ENCODE results near the gene GALNT12. TPM values are rescaled to one million over a fixed set of nuclear protein-coding genes. Genes with fewer than 3 reads are reported as not detected.

Gene GALNT12
- total RNA-seq, 1 donor from 2014 or later: 11.1 TPM

GRCh38 chr9:98781588-98782383 is 25.7 kb upstream of the GALNT12 start:
- no peak for DNase-seq (ENCODE audit: low spot score)

- DNase-seq (ENCODE audit: low spot score): no peak
Observed at GRCh38 chr9:98783518-98784226, 23.8 kb upstream of the GALNT12 start.

GRCh38 chr9:98784831-98785806 is 22.4 kb upstream of the GALNT12 start:
- DNase-seq (ENCODE audit: low spot score): no peak

- DNase-seq (ENCODE audit: low spot score): no peak
Observed at GRCh38 chr9:98786750-98787510, 20.5 kb upstream of the GALNT12 start.

- no peak for DNase-seq (ENCODE audit: low spot score)
Observed at GRCh38 chr9:98787766-98788335, 19.6 kb upstream of the GALNT12 start.

- DNase-seq (ENCODE audit: low spot score): no peak
Observed at GRCh38 chr9:98789483-98790133, 17.9 kb upstream of the GALNT12 start.

GRCh38 chr9:98790134-98790841 is 17.2 kb upstream of the GALNT12 start:
- no peak for DNase-seq (ENCODE audit: low spot score)

GRCh38 chr9:98790842-98791607 is 16.4 kb upstream of the GALNT12 start:
- DNase-seq (ENCODE audit: low spot score): peak; percentile 95

GRCh38 chr9:98791608-98792490 is 15.6 kb upstream of the GALNT12 start:
- DNase-seq (ENCODE audit: low spot score): no peak

GRCh38 chr9:98793031-98793430 is 14.4 kb upstream of the GALNT12 start:
- DNase-seq (ENCODE audit: low spot score): no peak

GRCh38 chr9:98794802-98795201 is 12.7 kb upstream of the GALNT12 start:
- DNase-seq (ENCODE audit: low spot score): no peak

GRCh38 chr9:98795295-98795955 is 12.0 kb upstream of the GALNT12 start:
- peak; percentile 7 for DNase-seq (ENCODE audit: low spot score)

- peak; percentile 40 for DNase-seq (ENCODE audit: low spot score)
Observed at GRCh38 chr9:98795970-98796363, 11.5 kb upstream of the GALNT12 start.

- peak; percentile 76 for DNase-seq (ENCODE audit: low spot score)
Observed at GRCh38 chr9:98796364-98797101, 10.9 kb upstream of the GALNT12 start, which contains the start of gene ANKS6. Gene ANKS6, minus strand, starts transcription at chr9:98796555. Its CDS starts 64 bp downstream, at chr9:98796491.

GRCh38 chr9:98797491-98797890 is 10.0 kb upstream of the GALNT12 start:
- no peak for DNase-seq (ENCODE audit: low spot score)

GRCh38 chr9:98798254-98798653 is 9.2 kb upstream of the GALNT12 start:
- DNase-seq (ENCODE audit: low spot score): no peak
